Lower leg skin (tissue), 3 donors: ENCODE data around the gene ALG9.

Experiments used
- CTCF ChIP-seq, 3 donors: fragments of 450-650 bp; IDR thresholded peaks; one replicate each; pipeline ENCODE4 v1.5.1; 2016; ENCODE audit warnings: antibody characterized with exemption in 3 of 3, mild to moderate bottlenecking in 3 of 3, moderate library complexity in 2 of 3
- POLR2A ChIP-seq, 2 donors: fragments of 450-650 bp; IDR thresholded peaks; one replicate each; pipeline ENCODE4 v1.6.1; 2016 to 2017; ENCODE audit warnings: antibody characterized with exemption in 2 of 2, mild to moderate bottlenecking in 1 of 2, moderate library complexity in 1 of 2

- no peak for TF ChIP-seq CTCF (IDR thresholded peaks at IDR 0.05)
- no peak for TF ChIP-seq POLR2A (IDR thresholded peaks at IDR 0.05)
These were observed 10.8 kb upstream of the ALG9 start for GRCh38 chr11:111882202-111882601.
